SU-DHL-6 (cell line): ENCODE measurements around the gene GHRH.

Source experiments
- EZH2phosphoT487 ChIP-seq: fragments of 200-600 bp; sonication (generic), shearing (Covaris generic); conservative IDR thresholded peaks from 2 replicates; pipeline ENCODE4 v1.6.1; 2018; ENCODE audit warnings: mild to moderate bottlenecking, antibody characterized with exemption, low read length, moderate library complexity, mixed read lengths
- TF ChIP-seq, protein P1 (sequence below): fragments of 200-600 bp; sonication (generic); IDR thresholded peaks from one replicate; pipeline ENCODE4 v1.5.1; 2017; ENCODE audit warnings: antibody characterized with exemption, mild to moderate bottlenecking, low read length, moderate library complexity; ENCODE audit not compliant: insufficient read depth, poor library complexity, severe bottlenecking

DNA sequence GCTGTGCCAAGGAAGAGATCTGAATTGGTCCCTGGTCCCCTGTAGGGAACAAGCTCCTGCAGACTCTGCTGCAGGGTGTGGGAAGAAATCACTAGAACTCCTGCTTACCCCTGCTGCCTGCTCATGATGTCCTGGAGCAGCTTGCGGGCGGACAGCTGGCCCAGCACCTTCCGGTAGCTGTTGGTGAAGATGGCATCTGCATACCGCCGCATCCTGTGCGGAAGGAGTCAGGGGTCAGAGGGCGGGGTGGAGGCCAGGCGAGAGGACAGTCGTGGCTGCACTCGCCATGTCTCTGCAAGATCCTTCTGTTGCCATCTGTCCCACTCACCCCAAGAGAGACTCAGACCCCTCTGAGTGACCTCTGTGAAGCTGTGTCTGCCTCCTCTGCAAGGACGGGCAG, 5.3 kb downstream of the GHRH start:
- TF ChIP-seq, protein P1, sequence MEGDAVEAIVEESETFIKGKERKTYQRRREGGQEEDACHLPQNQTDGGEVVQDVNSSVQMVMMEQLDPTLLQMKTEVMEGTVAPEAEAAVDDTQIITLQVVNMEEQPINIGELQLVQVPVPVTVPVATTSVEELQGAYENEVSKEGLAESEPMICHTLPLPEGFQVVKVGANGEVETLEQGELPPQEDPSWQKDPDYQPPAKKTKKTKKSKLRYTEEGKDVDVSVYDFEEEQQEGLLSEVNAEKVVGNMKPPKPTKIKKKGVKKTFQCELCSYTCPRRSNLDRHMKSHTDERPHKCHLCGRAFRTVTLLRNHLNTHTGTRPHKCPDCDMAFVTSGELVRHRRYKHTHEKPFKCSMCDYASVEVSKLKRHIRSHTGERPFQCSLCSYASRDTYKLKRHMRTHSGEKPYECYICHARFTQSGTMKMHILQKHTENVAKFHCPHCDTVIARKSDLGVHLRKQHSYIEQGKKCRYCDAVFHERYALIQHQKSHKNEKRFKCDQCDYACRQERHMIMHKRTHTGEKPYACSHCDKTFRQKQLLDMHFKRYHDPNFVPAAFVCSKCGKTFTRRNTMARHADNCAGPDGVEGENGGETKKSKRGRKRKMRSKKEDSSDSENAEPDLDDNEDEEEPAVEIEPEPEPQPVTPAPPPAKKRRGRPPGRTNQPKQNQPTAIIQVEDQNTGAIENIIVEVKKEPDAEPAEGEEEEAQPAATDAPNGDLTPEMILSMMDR, result no peak
- TF ChIP-seq EZH2phosphoT487, result no peak
